ENCODE data around the gene PIK3R2. TPM values are rescaled to one million over a fixed set of nuclear protein-coding genes. Genes with fewer than 3 reads are reported as not detected.
"Not testable (repeated sequence)": the region's sequence is repeated elsewhere in the genome, so short reads cannot be mapped to it uniquely, and the experiment has no call there.

PIK3R2 gene
- total RNA-seq, 1 donor from 2014 or later, result 14.8 TPM

DNA sequence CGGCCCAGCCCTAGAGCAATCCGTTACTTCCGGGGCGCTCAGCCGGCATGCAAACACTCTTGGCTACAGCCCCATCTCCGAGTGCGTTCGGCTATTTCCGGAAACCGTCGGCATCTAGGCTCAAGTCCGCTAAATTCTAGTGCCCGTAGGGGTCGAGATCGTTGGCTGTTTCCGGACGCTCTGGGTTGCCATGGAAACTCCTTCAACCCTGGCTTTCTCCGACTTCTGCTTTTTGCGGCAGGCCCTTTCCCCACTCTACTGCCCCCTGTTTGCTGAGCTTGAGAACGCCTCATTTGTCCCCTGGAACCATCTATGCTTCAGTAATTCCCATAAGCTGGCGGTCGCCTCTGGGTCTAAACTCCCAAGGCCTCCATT is 534 bp upstream of the PIK3R2 start:
- ATAC-seq (peak; percentile 71), DNase-seq (ENCODE audit: low spot score) (peak; percentile 98)

DNA sequence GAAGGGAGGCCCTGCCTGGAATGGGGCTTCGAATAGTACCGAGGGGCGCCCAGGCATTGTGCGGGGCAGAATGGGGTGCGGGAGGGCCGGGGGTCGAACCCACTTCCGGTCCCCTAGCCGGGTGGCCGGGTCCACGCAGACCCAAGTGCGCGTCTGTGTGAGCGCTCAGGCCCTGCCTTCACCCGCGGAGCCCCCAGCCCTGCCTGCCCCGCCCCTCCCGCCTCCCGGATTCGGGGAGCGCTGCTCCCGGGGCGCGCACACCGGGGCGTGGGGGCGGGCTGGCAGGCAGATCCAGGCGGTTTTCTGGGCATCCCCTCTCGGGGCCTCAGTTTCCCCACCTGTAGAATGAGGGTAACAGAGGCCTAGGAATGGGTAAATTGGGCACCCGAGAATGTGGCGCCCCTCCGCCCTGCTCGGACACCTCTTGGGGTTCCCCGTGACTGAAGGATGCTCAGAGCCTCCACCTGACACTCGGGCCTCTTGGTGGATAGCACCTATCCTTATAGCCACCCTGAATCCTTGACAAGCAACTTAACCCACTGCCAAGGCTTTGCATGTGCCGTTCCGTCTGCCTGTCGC is 682 bp downstream of the PIK3R2 start:
- ATAC-seq, result no peak
- peak; percentile 58 for DNase-seq (ENCODE audit: low spot score)

DNA sequence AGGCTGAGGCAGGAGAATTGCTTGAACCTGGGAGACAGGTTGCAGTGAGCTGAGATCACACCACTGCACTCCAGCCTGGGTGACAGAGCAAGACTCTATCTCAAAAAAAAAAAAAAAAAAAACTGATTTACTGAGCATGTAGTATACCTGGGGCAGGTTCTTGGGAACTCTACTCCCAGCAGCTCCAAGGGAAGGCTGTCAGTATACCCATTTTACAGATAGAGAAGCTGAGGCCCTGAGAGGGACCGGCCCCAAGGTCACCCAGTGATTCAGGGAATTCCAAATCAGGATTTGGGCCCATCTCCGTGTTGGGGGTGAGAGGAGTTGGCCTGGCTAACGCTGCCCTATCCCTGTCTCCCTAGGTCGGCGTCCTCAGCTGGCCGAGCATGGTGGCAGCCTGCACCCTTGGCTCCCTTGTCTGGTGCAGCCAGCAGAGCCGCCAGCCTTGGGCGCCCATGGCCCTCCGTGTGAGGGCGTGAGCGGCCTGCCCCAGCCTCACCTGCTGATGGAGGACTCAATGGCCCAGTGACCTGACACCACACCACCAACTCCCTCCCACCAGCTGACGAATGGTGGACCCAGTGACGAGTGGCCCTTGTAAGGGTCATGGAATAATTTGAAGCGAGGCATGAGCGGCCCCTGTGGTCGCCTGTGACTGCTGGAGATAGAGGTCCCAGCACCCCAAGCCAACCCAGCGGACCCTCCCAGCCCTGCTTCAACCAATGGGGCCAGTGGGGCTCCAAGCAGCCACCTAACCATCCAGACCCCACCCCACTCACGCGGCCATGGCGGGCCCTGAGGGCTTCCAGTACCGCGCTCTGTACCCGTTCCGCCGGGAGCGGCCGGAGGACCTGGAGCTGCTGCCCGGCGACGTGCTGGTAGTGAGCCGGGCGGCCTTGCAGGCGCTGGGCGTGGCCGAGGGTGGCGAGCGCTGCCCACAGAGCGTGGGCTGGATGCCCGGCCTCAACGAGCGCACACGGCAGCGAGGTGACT is 2.4 kb downstream of the PIK3R2 start:
- no peak for ATAC-seq

DNA sequence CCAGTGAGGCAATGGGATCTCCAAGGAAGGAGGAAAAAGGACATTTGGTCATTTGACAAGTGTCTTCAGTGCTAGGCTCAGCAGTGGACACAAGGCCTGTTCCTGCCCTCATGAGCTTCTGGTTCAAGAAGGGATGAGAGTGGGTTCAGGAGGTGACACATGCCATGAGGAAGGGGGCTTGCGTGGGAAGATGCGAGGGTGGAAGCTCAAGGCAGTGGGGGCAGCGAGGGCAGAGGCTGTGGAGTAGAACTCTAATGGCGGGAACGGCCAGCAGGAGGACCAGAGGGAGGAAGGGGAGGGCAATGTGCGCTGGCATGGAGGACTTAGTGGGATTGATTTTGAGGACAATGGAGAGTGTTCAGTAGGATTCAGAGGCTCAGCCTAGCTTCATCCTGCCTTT is 3.3 kb downstream of the PIK3R2 start:
- DNase-seq (ENCODE audit: low spot score) (no peak), ATAC-seq (no peak)

More for the DNA sequence above, 2.4 kb downstream of the PIK3R2 start:
- peak; percentile 53 for DNase-seq (ENCODE audit: low spot score)

DNA sequence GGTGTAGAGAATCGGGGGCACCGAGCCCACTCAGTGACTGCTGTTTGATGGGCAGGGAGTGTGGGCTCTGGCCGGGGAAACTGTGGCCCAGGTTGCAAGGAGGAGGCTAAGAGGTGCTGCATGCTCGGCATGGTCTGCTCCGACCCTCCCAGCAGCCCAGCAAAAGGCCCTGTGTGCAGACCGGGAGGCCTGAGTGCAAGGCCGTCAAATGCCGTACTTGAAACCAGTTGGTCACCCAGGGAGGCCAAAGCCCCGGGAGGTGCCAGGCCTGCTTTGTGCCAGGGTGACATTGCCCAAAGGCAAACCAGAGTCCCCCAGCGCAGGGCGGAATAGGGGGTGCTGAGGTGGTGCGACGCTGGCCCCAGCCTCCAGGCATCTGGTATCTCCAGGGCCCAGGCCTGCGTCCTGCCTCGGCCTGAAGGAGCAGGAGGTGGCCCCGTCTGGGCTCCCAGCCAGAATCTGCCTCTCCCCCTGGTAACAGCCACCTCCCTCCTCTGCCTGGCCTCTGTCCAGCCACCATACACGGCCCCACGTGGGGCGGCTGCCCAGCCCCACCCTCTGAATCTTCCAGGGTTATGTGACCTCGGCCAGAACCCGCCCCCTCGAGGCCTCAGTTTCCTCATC is 4.0 kb downstream of the PIK3R2 start:
- peak; percentile 2 for ATAC-seq
- DNase-seq (ENCODE audit: low spot score), result peak; percentile 81

DNA sequence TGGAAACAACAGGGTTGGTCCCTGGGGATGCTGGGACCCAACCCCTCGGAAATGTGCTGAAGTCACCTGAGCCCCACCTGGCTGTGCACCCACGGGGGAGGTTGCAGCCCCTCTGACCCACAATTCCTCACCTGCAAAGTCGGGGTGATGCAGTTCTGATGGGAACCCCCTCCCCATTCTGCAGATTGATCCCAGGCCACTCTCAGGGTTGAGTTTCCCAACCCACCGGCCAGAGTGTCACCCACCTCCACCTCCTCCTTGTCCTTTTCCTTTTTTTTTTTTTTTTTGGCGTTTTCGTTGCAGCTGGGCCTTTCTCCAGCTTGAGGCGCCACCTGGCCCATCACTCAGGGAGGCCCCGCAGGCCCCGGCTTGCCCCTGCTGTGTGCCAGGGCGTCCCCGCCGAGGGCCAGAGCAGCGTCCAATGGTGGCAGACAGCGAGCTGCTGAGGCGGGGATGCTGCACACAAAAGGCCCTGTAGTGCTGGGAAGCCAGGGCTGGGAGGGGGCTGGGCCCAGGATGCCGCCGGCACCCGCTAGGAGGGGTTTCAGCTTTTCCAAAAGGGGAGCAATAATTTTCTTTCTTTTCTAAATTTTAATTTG is 4.6 kb downstream of the PIK3R2 start:
- DNase-seq (ENCODE audit: low spot score), result no peak
- no peak for ATAC-seq

DNA sequence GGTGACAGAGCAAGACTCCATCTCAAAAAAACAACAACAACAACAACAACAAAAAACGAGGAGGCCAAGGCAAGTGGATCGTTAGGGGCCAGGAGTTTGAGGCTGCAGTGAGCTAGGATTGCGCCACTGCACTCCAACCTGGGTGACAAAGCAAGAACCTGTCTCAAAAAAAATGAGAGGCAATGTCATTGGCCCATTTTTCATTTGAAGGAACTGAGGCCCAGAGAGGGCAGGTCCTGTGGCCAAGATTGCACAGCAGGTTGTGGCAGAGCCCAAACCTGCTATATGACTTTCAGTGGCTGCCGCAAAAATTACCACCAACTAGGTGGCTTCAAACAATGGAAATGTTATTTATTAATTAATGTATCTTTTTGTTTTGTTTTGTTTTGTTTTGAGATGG is 5.5 kb downstream of the PIK3R2 start:
- no peak for DNase-seq (ENCODE audit: low spot score)
- ATAC-seq, result no peak

DNA sequence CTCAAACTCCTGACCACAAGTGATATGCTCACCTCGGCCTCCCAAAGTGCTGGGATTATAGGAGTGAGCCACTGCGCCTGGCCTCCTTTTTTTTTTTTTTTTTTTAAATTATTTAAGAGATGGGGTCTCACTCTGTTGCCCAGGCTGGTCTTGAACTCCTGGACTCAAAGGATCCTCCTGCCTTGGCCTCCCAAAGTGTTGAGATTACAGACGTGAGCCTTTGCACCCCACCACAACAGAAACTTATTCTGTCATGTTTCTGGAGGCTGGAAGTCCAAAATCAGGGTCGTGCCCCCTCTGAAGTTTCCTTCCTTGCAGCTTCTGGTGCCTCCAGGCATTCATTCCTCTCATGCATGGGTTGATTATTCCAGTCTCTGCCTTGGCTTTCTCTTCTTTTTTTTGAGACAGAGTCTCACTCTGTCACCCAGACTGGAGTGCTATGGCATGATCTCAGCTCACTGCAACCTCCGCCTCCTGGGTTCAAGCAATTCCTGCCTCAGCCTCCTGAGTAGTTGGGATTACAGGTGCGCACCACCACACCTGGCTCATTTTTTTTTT is 6.2 kb downstream of the PIK3R2 start:
- not testable (repeated sequence) for DNase-seq (ENCODE audit: low spot score); ATAC-seq

DNA sequence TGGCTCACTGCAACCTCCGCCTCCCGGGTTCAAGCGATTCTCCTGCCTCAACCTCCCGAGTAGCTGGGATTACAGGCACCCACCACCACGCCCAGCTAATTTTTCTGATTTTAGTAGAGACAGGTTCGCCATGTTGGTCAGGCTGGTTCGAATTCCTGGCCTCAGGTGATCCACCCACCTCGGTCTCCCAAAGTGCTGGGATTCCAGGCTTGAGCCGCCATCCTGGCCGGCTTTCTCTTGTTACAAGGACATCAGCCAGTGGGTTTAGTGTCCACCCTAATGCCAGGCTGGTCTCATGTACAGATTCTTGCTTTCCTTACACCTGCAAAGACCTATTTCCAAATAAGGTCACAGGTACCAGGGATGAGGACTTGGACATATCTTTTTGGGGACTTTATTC is 6.8 kb downstream of the PIK3R2 start:
- ATAC-seq (no peak), DNase-seq (ENCODE audit: low spot score) (no peak)

DNA sequence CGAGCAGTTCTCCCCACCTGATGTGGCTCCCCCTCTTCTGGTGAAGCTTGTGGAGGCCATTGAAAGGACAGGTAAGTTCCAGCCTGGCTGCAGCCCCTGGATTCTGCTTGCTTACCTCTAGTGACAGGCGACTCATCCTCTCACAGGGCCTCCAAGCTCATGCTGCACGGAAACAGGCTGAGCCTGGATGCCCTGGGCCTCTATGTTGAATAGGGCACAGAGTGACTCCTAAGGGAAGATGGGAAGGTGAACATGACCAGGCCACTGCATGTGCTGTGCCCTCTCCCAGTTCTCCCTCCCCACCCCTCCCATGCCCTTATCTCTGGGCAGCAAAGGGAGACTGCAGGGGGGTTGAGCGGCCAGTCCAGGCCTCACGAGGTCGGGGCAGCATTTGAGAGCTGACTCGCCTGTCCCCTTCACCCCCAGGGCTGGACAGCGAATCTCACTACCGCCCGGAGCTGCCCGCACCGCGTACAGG is 7.6 kb downstream of the PIK3R2 start:
- ATAC-seq, result peak; percentile 6
- no peak for DNase-seq (ENCODE audit: low spot score)

DNA sequence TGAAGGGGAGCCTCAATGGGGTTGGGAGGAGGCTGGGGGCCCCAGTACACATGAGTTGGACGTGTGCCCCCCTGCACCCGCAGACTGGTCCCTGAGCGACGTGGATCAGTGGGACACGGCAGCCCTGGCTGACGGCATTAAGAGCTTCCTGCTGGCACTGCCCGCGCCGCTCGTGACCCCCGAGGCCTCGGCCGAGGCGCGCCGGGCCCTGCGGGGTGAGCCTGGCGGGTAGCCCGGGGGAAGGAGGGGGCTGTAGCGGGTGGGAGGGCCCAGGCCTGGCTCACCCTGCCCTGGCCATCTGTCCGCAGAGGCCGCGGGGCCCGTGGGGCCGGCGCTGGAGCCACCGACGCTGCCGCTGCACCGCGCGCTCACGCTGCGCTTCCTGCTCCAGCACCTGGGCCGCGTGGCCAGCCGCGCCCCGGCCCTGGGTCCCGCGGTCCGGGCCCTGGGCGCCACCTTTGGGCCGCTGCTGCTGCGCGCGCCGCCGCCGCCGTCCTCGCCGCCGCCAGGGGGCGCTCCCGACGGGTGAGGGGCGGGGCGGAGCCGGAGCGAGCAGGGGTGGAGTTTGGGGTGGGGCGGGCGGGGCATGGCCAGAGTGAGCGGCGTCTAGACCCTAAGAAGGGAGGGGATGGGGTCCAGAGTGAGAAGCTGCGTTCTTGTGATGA is 8.1 kb downstream of the PIK3R2 start:
- ATAC-seq (peak; percentile 93), DNase-seq (ENCODE audit: low spot score) (peak; percentile 81)

DNA sequence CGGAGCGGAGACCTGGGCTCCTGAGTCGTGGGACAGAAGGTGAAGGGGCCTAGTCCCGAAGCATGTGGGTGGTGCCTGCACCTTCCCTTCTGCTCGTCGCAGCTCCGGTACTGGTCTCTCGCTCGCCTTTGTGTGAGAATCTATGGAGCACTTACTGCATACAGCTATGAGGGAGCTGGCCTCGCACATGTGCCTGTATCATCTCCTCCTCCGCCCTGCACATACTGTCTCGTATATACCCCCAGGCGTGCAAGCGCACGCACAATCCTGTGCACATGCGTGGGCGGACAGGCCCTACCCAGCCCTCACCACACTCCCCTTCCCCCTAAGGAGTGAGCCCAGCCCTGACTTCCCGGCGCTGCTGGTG is 8.7 kb downstream of the PIK3R2 start:
- no peak for ATAC-seq
- no peak for DNase-seq (ENCODE audit: low spot score)

DNA sequence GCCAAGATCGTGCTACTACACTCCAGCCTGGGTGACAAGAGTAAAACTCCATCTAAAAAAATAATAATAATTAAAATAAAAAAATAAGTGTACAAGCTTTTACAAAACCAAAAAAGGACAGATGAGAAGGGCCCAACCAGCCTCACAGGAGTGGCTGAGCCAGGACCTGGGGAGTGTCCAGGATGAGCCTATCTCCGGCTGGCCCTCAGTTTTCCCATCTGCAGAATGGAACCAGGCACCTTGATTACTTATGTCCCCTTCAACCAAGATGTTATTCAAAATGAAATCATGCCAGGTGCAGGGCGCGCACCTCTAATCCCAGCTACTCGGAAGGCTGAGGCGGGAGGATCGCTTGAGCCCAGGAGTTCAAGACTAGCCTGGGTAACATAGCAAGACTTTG is 11.1 kb downstream of the PIK3R2 start:
- DNase-seq (ENCODE audit: low spot score) (no peak), ATAC-seq (no peak)

DNA sequence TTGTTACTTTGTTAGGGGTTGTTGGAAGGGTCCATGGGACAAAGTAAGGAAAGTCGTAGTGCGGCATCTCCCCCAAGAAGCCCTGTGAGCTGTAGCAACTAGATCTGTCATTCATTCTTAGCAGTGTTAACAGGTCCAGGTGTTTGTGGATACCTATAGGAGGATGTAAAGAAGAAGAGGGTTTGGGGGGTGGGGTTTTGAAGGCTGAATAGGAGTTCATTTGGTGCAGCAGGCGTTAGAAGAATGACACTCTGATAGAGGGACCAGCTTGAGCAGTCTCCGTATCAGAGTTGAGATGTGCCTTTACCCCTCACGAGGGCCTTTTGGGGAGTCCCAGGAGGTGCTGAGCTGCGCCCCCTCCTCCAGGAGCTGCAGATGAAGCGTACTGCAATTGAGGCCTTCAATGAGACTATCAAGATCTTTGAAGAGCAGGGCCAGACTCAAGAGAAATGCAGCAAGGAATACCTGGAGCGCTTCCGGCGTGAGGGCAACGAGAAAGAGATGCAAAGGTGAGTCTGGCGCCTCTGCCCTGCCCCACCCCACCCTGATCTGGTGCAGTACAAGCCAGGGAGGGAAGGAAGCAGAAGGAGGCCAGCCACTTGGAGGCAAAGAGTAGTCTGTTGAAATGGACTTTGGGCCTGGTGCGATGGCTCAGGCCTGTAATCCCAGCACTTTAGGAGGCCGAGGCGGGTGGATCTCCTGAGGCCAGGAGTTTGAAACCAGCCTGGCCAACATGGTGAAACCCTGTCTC is 13.0 kb downstream of the PIK3R2 start:
- DNase-seq (ENCODE audit: low spot score), result no peak
- no peak for ATAC-seq

DNA sequence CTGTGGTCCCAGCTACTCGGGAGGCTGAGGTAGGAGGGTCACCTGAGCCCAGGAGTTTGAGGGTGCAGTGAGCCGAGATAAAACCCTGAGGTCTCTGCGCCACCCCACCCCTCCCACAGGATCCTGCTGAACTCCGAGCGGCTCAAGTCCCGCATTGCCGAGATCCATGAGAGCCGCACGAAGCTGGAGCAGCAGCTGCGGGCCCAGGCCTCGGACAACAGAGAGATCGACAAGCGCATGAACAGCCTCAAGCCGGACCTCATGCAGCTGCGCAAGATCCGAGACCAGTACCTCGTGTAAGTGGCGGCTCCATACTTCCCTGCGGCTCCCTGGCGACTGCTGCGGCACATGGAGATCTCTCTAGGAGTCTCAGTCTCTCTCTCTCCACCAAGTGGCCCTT is 14.0 kb downstream of the PIK3R2 start:
- DNase-seq (ENCODE audit: low spot score) (no peak), ATAC-seq (no peak)

DNA sequence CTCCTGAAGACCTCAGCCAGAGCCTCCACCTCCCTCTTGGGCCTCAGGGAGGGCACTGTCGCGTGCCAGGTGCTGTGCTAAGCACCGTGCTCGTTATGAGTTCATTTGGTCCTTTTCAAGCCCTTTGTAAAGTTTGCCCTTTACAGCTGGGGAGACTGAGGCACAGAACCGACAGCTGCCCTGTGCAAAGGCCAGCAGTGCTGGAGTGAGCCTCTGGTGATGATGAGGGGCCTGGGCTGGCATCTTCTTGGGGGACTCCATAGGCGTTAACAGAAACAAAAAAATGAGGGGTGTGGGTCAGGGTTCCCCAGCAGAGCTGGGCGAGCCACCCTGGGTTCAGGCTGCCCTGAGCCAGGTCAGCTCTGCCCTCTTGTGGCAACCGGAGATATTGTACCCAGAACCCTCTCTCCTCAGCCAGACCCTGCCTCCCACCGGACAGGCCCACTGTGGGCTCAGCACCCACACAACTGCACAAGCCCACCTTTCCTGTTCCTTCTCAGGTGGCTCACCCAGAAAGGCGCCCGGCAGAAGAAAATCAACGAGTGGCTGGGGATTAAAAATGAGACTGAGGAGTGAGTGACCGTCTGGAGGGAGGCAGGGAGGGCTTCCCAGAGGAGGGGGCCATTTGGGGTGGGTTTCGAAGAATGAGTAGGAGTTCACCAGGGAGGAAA is 15.1 kb downstream of the PIK3R2 start:
- DNase-seq (ENCODE audit: low spot score), result peak; percentile 53
- peak; percentile 77 for ATAC-seq

DNA sequence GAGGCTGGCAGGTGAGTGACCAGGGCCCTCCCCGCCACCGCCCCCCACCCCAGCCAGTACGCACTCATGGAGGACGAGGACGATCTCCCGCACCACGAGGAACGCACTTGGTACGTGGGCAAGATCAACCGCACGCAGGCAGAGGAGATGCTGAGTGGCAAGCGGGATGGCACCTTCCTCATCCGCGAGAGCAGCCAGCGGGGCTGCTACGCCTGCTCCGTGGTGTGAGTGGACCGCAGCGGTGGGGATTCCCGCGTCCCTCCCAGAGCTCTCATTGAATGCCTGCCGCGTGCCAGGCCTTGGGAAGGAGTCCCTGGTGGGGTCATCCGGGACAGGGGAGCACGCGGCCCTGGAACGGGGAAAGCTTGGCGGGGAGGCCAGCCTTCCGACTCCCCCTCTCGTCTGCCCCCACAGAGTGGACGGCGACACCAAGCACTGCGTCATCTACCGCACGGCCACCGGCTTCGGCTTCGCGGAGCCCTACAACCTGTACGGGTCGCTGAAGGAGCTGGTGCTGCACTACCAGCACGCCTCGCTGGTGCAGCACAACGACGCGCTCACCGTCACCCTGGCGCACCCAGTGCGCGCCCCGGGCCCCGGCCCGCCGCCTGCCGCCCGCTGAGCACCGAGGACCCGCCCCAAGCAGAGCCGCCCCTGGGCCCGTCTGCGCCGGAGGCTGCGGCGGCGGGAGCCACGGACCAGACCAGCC is 15.9 kb downstream of the PIK3R2 start:
- no peak for DNase-seq (ENCODE audit: low spot score)
- no peak for ATAC-seq

DNA sequence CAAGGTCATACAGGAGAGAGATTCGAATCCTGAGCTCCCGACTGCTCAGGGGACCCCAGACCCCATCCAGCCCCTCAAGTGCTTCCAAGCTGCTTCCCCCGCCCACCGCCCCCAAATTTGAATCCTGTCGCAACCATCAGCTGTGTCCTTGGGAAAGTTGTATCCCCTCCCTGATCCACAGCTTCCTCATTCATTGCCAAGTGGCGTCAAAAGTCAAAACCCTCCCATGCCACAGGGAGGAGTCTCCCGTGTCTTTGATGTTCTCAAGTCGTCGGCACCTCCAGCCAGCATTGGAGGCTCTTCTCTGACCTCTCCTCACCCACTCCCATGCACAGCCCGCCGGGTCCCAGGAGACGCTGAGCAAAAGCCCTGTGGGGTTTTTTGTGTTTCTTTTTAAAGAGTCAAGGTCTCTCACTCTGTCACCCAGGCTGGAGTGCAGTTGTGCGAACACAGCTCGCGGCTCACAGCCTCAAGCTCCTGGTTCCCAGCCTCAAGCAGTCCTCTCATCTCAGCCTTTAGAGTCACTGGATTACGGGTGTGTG is 17.8 kb downstream of the PIK3R2 start:
- ATAC-seq, result no peak
- no peak for DNase-seq (ENCODE audit: low spot score)
